ENCODE results near the gene RASAL1.
"Not testable (repeated sequence)": the region's sequence is repeated elsewhere in the genome, so short reads cannot be mapped to it uniquely, and the experiment has no call there.

Gene RASAL1

DNA sequence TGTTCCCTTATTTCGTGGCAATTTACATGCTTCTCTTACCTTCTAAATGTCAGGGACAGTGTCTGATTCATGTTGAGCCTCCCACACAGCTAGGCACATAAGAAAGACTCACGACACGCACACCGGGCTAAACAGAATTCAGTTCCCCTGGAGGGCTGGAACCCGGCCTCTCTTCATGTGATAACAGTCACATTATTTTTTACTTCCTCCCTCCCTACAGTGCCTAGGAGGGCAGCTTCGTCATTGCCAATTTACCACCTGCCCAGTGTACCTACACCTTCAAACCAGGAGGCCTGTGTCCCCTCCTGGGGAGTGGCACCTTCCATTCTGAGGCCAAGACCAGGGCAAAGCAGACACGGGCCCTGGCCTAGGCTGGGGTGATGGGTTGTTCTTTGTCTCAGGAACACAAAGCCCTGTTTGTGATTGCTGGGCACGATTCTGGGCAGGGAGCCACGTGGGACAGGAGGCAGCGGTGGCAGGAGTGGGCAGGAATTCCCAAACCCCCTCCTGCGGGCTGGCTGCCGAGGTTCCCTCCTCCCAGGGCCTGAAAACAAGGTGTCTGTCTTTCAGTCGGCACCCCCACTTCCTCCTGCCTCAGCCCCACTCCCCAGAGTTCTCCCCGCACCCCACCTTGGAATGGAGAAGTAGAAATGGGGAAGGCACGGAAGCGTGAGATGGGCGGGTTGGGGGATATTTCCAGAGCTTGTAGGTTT is 6.8 kb upstream of the RASAL1 start:
- DNase-seq (ENCODE audit: low read depth in 2 of 2) = no peak

GRCh38 chr12:113141716-113142115 is 6.2 kb upstream of the RASAL1 start:
- DNase-seq (ENCODE audit: low read depth in 2 of 2) = not testable (repeated sequence)

DNA sequence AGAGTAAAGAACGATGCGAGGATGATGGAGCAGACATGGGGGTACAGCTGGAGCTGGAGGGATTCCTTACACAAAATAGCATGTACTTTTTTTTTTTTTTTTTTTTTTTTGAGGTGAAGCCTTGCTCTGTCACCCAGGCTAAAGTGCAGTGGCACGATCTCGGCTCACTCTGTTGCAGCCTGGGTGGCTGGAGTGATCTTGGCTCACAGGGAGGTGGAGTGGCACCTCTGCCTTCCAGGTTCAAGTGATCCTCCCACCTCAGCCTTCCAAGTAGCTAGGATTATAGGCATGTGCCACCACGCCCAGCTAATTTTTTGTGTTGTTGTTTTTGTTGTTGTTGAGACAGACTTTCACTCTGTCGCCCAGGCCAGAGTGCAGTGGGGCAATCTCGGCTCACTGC is 5.1 kb upstream of the RASAL1 start:
- no peak for DNase-seq (ENCODE audit: low read depth in 2 of 2)

- DNase-seq (ENCODE audit: low read depth in 2 of 2) = no peak
These were observed 3.3 kb upstream of the RASAL1 start for GRCh38 chr12:113138826-113139225.

DNA sequence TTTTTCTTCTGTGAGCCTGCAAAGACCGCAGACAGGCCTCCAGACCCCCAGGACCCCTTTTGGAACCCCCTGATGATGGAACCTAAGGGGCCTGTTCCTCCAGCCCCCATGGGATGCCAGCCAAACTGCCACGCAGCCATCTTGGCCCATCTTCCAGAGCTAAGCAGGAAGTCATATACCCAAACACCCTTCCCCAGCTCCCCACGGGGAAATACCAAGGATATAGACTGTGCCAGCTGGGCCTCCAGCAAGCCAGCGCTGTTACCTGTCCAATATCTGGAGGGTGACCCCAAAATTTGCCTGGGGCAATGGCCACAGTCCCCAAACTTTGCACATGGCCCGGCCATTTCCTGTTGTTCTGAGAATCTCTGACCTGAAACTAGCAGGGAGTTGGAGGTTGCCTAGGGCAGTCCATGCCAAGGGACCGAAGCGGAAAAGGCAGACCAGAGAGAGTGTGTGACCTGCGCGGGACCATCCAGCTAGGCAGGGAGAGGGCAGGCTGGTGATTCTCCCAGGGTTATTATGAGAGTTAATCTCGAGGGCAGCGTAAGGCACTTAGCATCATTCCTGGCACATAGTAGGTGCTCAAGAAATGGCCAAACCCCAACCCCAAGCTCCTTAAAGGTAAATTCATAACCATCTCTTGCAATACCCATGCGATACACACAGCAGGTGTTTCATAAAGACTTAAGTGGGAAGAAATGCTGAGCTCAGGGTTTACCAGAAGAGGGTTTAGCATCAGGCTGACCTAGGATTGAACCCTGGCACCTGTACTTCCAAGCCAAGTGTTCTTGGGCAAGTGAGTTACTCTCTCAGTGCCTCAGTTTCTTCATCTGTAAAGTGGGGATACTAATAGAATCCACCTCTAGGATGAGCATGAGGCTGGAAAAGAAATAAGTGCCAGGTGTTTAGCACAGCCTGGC is 2.6 kb upstream of the RASAL1 start:
- DNase-seq (ENCODE audit: low read depth in 2 of 2) = no peak

- no peak for DNase-seq (ENCODE audit: low read depth in 2 of 2)
These were observed 1.5 kb upstream of the RASAL1 start for GRCh38 chr12:113136990-113137511.

DNA sequence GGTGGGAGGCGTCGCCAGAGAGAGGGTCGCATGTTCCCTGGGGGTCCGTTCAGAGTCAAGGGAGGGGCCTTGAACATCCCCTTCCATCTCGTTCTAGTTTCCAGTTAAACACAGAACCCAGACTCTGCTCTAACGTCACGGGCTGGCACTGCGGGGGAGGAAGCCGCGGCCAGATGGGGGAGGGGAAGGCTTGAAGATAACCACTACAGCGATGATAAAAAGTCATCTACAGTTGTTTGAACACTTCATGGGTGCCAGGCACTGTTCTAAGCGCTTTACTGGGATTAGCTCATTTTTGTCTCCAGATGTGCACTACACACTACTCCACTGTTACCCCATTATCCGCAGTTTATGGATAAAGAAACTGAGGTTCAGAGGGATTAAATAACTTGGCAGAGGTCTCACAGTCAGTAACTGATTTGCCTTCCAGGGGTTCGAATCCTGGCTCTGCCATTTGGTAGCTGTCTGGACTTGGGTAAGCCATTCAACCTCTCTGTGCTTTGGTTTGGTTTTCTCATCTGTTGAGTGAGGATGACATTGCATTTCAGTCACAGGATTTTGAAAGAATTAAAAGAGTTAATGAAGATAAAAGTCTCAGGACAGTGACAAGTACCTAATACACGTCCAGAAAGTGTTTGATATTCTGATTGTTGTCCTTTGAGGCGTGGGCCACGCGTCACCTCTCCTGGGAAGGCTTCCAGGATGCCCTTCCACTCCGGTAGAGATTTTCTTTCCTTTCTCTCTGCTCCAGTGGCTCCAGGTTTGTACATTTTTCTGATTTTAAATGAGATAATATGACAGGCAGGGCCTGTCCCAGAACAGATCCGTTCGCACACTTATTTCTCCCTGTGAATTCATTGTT is 798 bp upstream of the RASAL1 start:
- DNase-seq (ENCODE audit: low read depth in 2 of 2) = peak; percentile 55 to 60

DNA sequence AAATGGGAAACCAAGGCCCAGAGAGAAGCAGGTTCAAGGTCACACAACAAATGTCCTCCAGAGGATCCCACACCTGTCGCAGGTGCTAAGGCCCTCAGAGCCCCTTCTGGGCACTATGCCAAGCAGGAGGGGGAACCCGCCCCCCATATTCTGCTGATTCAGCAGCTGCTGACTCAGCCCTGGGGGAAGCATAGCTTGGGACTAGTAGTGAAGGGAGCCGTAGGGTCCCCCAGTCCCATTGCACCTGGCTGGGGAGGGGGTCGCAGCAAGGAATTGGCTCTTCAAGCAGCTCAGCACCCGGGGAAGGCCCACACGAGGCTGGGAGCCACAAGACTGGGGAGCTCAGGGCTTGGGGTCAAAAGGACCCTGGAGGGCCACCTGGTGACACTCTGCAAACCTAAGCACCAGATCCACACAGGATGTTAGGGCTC is 1.0 kb downstream of the RASAL1 start:
- no peak for DNase-seq (ENCODE audit: low read depth in 2 of 2)

DNA sequence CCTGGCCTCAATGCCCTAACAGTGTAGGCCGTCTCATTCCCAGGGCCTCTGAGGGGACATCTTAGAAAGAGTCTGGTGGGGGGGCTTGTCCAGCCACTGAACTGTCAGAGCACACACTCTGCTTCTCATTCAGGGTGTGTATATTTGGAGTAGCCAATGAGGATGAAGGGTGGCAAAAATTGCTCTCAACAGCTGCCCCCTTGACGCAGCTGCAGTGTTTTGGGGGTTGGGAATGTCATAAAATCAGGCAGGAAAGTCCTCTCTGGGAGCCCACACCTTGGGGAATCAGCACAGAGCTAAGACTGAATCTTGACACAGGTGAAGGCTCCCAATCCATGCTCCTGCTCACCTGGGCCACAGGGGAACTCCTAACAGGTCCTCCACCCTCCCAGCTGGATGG is 1.5 kb downstream of the RASAL1 start:
- no peak for DNase-seq (ENCODE audit: low read depth in 2 of 2)

DNA sequence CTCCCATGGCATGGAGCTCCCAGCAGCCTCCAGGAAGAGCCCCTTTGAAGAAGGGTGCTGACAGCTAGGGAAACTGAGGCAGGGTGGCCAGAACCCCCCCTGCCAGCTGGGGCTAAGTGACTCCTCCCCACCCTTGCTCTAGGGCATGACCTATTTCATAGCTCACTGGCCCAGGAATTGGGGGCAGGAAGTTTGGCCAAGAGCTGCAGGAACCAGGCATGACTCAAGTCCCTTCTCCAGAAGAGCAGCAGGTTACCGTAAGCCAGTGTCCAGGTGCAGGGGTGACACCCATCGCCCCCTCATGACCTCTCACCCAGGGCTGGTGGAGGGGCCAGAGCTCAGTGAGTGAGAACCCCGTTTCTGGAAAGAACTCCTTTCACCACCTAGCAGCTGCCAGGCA is 1.9 kb downstream of the RASAL1 start:
- DNase-seq (ENCODE audit: low read depth in 2 of 2) = no peak

DNA sequence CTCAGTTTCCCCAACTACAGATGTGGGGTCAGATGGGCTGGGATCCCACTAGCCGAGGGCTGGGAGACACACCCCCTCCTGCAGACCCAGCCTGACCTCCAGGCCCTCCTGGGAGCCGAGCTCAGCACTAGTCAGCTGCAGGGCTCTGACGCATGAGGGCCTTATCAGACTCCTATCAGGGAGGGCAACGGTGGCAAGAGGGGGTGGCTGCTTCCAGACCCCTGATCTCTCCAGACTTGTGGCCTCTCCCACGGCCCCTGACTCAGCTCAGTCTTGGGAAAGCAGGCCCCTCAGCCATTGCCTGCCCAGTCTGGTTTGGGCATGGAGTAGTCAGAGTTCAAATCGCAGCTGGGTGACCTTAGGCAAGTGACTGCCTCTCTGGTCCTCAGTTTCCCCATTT is 2.5 kb downstream of the RASAL1 start:
- no peak for DNase-seq (ENCODE audit: low read depth in 2 of 2)

- DNase-seq (ENCODE audit: low read depth in 2 of 2) = no peak
These were observed 4.0 kb downstream of the RASAL1 start for GRCh38 chr12:113131556-113131955.

DNA sequence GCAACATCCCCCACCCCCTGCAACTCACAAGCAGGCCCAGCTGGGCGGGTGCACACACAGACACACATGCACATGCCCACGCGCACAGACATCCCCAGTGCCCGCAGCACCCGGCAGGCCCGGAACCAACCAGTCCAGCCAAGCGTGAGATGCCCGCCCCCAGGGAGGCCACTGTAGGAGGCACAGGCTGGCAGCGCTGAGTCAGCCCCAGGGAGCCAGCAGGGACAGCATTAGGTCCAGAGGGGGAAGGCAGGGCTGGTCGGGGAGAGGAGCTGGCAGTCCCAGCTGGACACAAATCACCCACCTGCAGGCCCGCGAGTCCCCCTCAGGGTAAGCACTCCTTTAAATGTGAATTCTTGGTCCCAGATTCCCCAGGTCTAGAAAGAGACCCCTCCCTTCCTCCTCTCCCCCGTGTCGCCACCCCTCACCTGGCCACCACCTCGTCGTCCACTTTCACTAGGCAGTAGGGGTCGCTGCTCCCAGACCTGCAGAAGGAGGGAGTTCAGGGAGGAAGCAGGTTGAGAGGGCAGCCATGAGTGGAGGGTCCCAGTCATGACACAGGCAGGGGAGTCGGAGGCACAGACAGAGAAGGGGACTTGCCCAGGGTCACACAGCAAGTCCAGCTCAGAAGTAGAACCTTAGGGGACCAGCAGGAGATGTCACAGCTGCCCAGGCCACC is 5.0 kb downstream of the RASAL1 start:
- no peak for DNase-seq (ENCODE audit: low read depth in 2 of 2)

- no peak for DNase-seq (ENCODE audit: low read depth in 2 of 2)
These were observed 5.7 kb downstream of the RASAL1 start for GRCh38 chr12:113129664-113130456.

GRCh38 chr12:113128802-113129663 is 6.5 kb downstream of the RASAL1 start:
- DNase-seq (ENCODE audit: low read depth in 2 of 2) = no peak

GRCh38 chr12:113127791-113128199 is 7.8 kb downstream of the RASAL1 start:
- no peak for DNase-seq (ENCODE audit: low read depth in 2 of 2)

GRCh38 chr12:113120670-113121370 is 14.7 kb downstream of the RASAL1 start:
- DNase-seq (ENCODE audit: low read depth in 2 of 2) = no peak

GRCh38 chr12:113119980-113120669 is 15.4 kb downstream of the RASAL1 start:
- DNase-seq (ENCODE audit: low read depth in 2 of 2) = no peak

Measured in stimulated activated CD8-positive, alpha-beta memory T cell treated with anti-CD3 and anti-CD28 coated beads, Interleukin-2, amount 100 ng/mL, for 48 hours (primary cell).